Heart right ventricle (tissue), 16 donors: Measurements from ENCODE around the gene LTF. TPM values are rescaled to one million over a fixed set of nuclear protein-coding genes. Genes with fewer than 3 reads are reported as not detected.
A peak's percentile ranks its signal among the peaks of the same experiment; 100 is the strongest.

Source experiments
- ATAC-seq, 8 donors: fragments of 200-7000 bp; cut with Tn5 transposase; one replicate each; pipeline ENCODE4 v1.9.1; 2020; ENCODE audit warnings: mild to moderate bottlenecking in 8 of 8, moderate library complexity in 8 of 8, moderate number of reproducible peaks in 1 of 8
- DNase-seq, 2 donors: peaks; one replicate each; pipeline ENCODE4 v3.0.0-alpha.2; 2020
- H3K27ac ChIP-seq, 10 donors: fragments of 200-600 bp; sonication (generic) in 2 of 10; one replicate each; pipeline versions ENCODE4 v1.5.0 to v1.8.0; 2020 to 2022; ENCODE audit warnings: mild to moderate bottlenecking in 3 of 10
- H3K27me3 ChIP-seq, 7 donors: fragments of 200-600 bp; one replicate each; pipeline ENCODE4 v1.8.0; 2021 to 2022; ENCODE audit warnings: mild to moderate bottlenecking in 2 of 7
- H3K36me3 ChIP-seq, 9 donors: fragments of 200-600 bp; sonication (generic) in 1 of 9; one replicate each; pipeline versions ENCODE4 v1.5.0 to v1.8.0; 2020 to 2022; ENCODE audit warnings: mild to moderate bottlenecking in 2 of 9
- H3K4me1 ChIP-seq, 9 donors: fragments of 200-600 bp; sonication (generic) in 1 of 9; one replicate each; pipeline versions ENCODE4 v1.5.0 to v1.8.0; 2020 to 2022; ENCODE audit warnings: mild to moderate bottlenecking in 4 of 9
- H3K4me3 ChIP-seq, 10 donors: fragments of 200-600 bp; sonication (generic) in 2 of 10; one replicate each; pipeline versions ENCODE4 v1.5.0 to v1.8.0; 2020 to 2022; ENCODE audit warnings: mild to moderate bottlenecking in 7 of 10, moderate library complexity in 2 of 10
- H3K9me3 ChIP-seq, 11 donors: fragments of 200-600 bp in 10 of 11; sonication (generic) in 2 of 11; one replicate each; pipeline versions ENCODE4 v1.5.0 to v1.8.0; 2013 to 2022; ENCODE audit warnings: mild to moderate bottlenecking in 2 of 11, control low read depth in 1 of 11, moderate library complexity in 1 of 11
- CTCF ChIP-seq, 9 donors: fragments of 200-600 bp; sonication (generic) in 2 of 9; IDR thresholded peaks; one replicate each; pipeline versions ENCODE4 v1.5.0 to v1.8.0; 2021 to 2022; ENCODE audit warnings: antibody characterized with exemption in 9 of 9, mild to moderate bottlenecking in 5 of 9, moderate library complexity in 1 of 9
- WGBS, 2 donors: extraction: QIAGEN DNeasy Blood & Tissue Kit; methylation state at CpG; one replicate each; pipeline ENCODE4 v1.1.7; 2013; ENCODE audit warnings: inconsistent platforms in 1 of 2; 5-methylcytosine and 5-hydroxymethylcytosine counted together
- intact Hi-C, 10 donors: fragments of 100-400 bp; cut with DNase I; formaldehyde crosslinking; loops; one replicate each; pipeline versions ENCODE4 v1.11.1 to v1.14.2; 2022
- polyA plus RNA-seq, 2 donors: library from polyadenylated mRNA; stranded (reverse); fragments of 200-250 nt; gene quantifications; one replicate each; pipeline ENCODE4 v1.2.3, GENCODE V29; 2013
- total RNA-seq, 10 donors: library from RNA; stranded (reverse); fragmentation: NEBNext Ultra II Directional in 3 of 10; extraction: Animal tissue kit (Norgen Biotek cat#: 25700) in 3 of 10; gene quantifications; one replicate each; pipeline versions ENCODE4 v1.2.1 to v1.2.4, GENCODE V29; 2021 to 2023
- donor health status: Arrhythmogenic right ventricular cardiomyopathy.
- donor health status: ischemic (EF 13 %, LVEDD 7.1; RV severe dilation, severe dysfunction).
- donor health status: healthy with polysubstance abuse.
- donor health status: DM: no; HTN: yes; CAD: no.
- donor health status: DM: no; HTN: no; CAD: no.
- donor health status: ischemic (EF 25% LVEDD 6.9; RV normal size, moderate dysfunction).
- donor health status: ischemic (EF 25% LVEDD 5.7; RV mildly dilated, moderate dysfunction).
- donor health status: healthy.
- donor health status: DM: yes; HTN: yes; CAD: no.
- donor health status: Ischemic cardiomyopathy.
- donor health status: ischemic (EF 35%, LVEDD 5.7; RV mildly dilated, moderate dysfunction).
- donor health status: nonischemic (EF 11% LVEDD 7.7; RV severe dilation, severe dysfunction).
- donor health status: DM: yes; HTN: yes; CAD: no.
- donor health status: PGD.
- donor health status: ischemic (EF 29% LVEDD 5.4; RV normal size, mild dysfunction).
- donor health status: nonischemic (EF 23%, LVEDD 6.1; RV moderate dilation, normal function).

Gene LTF
- total and polyA plus RNA-seq, 12 donors = 1.7 to 7.7 (median 2.9) TPM

DNA sequence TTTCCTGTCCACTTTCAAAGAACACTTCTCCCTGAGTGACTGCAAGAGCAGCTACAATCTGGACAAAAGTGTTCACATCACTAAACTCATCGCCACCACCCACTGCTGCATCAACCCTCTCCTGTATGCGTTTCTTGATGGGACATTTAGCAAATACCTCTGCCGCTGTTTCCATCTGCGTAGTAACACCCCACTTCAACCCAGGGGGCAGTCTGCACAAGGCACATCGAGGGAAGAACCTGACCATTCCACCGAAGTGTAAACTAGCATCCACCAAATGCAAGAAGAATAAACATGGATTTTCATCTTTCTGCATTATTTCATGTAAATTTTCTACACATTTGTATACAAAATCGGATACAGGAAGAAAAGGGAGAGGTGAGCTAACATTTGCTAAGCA, 55.9 kb downstream of the LTF start:
- no peak overlapping the region for H3K4me3 ChIP-seq
- intact Hi-C loops = no loop called here
- DNase-seq (no peak), ATAC-seq (no peak)
- no peaks in the 10 kb centered on the region for H3K9me3 ChIP-seq
- peaks cover 3 to 88% (median 59%) of the 10 kb centered on the region in 9 donors for H3K4me1 ChIP-seq
- no peaks in the 10 kb centered on the region for H3K27me3 ChIP-seq
- WGBS, 2 donors = 88 to 90% methylated on average over 7 of the region's 7 CpGs
- no peak for TF ChIP-seq CTCF (IDR thresholded peaks at IDR 0.05)
- peaks cover 0 to 11% (median 0%) of the 10 kb centered on the region in 9 donors for H3K36me3 ChIP-seq
- H3K27ac ChIP-seq = peak overlapping the region in 1 of 10 donors; percentile 77

GRCh38 chr3:46407970-46408369, 56.7 kb downstream of the LTF start:
- WGBS, 2 donors = 26 to 31% methylated on average over 7 of the region's 7 CpGs
- DNase-seq (peak in 1 of 2 donors; percentile 16), ATAC-seq (peak in 6 of 8 donors; percentile 30 to 69 (median 67))
- peak overlapping the region in 9 of 10 donors; percentile 18 to 54 (median 42) for H3K4me3 ChIP-seq
- intact Hi-C loops = no loop called here
- no peaks in the 10 kb centered on the region for H3K9me3 ChIP-seq
- H3K36me3 ChIP-seq = peaks cover 0 to 11% (median 0%) of the 10 kb centered on the region in 9 donors
- TF ChIP-seq CTCF (IDR thresholded peaks at IDR 0.05) = no peak
- H3K27me3 ChIP-seq = no peaks in the 10 kb centered on the region
- H3K27ac ChIP-seq = peak overlapping the region in 9 of 10 donors; percentile 63 to 90 (median 77)
- peaks cover 3 to 79% (median 51%) of the 10 kb centered on the region in 9 donors for H3K4me1 ChIP-seq

DNA sequence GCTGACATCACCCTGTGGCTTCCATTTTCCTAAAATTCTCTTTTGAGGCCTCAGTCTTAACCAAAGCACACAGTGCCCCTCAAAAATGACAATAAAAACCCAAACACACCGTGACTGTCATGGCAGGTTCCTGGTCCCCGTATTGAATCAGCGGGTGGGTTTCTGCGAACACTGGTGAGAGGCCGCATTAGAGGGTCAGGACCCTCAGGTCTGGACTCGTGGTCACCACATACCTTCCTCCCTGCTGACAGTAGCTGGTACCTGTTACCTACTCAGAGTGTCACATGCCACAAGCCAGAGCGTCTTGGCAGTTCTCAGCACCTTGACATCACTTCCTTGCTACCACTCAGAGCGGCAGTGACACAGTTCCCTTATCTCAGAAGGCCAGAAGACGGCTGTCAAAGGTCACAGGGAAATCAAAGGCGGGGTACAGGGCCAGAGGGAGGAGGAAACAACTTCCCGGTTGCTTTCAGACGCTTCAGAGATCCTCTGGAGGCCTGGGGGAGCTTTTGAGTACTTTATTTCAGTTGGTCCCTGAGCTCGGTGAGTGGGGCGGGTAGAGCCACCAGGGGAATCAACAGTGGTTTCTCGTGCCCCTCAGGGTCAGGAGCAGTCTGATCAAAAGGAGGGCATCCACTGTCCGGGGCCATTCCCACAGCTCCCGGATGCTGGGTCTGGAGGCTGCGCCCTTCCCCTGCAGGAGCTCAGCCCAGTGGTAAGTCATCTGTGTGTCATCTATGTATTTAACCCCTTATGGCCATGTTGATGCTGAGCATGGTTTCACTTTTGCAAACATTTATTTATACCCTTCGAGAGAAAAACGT, 57.7 kb downstream of the LTF start, which contains the start of the genes CCR5AS and CCRL2:
Gene CCR5AS (minus strand): TSS at position 279 of the 824 bp plus-strand sequence.
Gene CCRL2 (plus strand): TSS at position 472 of the 824 bp plus-strand sequence. CDS start 821 bp downstream, outside the sequence.
- Histone ChIP-seq H3K27me3 (no peaks in the 10 kb centered on the region), H3K9me3 (no peaks in the 10 kb centered on the region), H3K4me1 (peaks cover 0 to 70% (median 41%) of the 10 kb centered on the region in 9 donors), H3K4me3 (peak within 1 kb of the TSS in 9 of 10 donors; percentile 18 to 54 (median 42)), H3K27ac (peak within 1 kb of the TSS; percentile 24 to 90 (median 76)), H3K36me3 (peaks cover 0 to 11% (median 0%) of the 10 kb centered on the region in 9 donors)
- WGBS, 2 donors = 37 to 54% methylated on average over 20 of the region's 20 CpGs
- ATAC-seq = peak; percentile 73 to 95 (median 86)
- TF ChIP-seq CTCF (IDR thresholded peaks at IDR 0.05) = no peak
- intact Hi-C loops = no loop called here
- DNase-seq = peak; percentile 33 to 85

DNA sequence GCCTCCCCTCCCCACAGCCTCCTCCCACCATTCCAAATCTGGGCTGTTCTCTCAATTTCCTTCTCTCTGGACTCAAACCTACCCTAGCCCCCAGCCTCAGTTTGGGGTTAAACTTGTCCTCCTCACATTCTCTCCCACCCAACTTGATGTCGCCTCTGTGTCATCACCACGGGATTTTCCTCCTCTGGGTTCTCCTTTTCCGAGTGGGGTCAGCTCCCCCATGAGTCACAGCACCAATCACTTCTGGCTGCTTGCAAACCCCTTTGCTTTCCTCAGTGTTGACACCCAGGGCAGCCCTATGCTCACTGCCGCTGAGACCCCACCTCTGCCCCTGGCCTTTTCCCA, 58.3 kb downstream of the LTF start:
- Histone ChIP-seq H3K27ac (peak overlapping the region; percentile 24 to 90 (median 76)), H3K9me3 (no peaks in the 10 kb centered on the region)
- DNase-seq = no peak

More for the DNA sequence above, 58.3 kb downstream of the LTF start:
- Histone ChIP-seq H3K36me3 (peaks cover 0 to 11% (median 0%) of the 10 kb centered on the region in 9 donors), H3K4me3 (peak overlapping the region in 6 of 10 donors; percentile 39 to 54 (median 49)), H3K27me3 (no peaks in the 10 kb centered on the region), H3K4me1 (peaks cover 0 to 66% (median 39%) of the 10 kb centered on the region in 9 donors)
- peak in 4 of 8 donors; percentile 2 to 22 (median 18) for ATAC-seq
- intact Hi-C loops = no loop called here
- 61 to 80% methylated on average over 4 of the region's 4 CpGs for WGBS, 2 donors
- no peak for TF ChIP-seq CTCF (IDR thresholded peaks at IDR 0.05)
